ENCODE data around the gene PRPF39.

Gene PRPF39, protein sequence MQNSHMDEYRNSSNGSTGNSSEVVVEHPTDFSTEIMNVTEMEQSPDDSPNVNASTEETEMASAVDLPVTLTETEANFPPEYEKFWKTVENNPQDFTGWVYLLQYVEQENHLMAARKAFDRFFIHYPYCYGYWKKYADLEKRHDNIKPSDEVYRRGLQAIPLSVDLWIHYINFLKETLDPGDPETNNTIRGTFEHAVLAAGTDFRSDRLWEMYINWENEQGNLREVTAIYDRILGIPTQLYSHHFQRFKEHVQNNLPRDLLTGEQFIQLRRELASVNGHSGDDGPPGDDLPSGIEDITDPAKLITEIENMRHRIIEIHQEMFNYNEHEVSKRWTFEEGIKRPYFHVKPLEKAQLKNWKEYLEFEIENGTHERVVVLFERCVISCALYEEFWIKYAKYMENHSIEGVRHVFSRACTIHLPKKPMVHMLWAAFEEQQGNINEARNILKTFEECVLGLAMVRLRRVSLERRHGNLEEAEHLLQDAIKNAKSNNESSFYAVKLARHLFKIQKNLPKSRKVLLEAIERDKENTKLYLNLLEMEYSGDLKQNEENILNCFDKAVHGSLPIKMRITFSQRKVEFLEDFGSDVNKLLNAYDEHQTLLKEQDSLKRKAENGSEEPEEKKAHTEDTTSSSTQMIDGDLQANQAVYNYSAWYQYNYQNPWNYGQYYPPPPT

GRCh38 chr14:45083976-45084722, at the start of gene PRPF39:
Gene PRPF39 (plus strand): TSS chr14:45084116. CDS start chr14:45095240, 11,124 bp downstream.
- H3K9me3 ChIP-seq (ENCODE audit: control insufficient read depth, low read length), result no peaks in the 10 kb centered on the region
- peak within 1 kb of the TSS; percentile 48 for H3K9ac ChIP-seq
- TF ChIP-seq CTCF (IDR thresholded peaks at IDR 0.05), result no peak
- peaks cover 3% of the 10 kb centered on the region for H3K4me1 ChIP-seq
- peak within 1 kb of the TSS; percentile 93 for H3K4me2 ChIP-seq (ENCODE audit: low read length)
- H2AFZ ChIP-seq, result peak within 1 kb of the TSS; percentile 94
- no peaks in the 10 kb centered on the region for H3K36me3 ChIP-seq (ENCODE audit: control insufficient read depth, insufficient read depth, low read length)
- no peaks in the 10 kb centered on the region for H3K27me3 ChIP-seq (ENCODE audit: control insufficient read depth, insufficient read depth, low read length)
- H3K4me3 ChIP-seq (ENCODE audit: low read depth, low read length), result peak within 1 kb of the TSS; percentile 93
- H3K27ac ChIP-seq, result peak within 1 kb of the TSS; percentile 70
- peaks cover 28% of the 10 kb centered on the region for H3K79me2 ChIP-seq

DNA sequence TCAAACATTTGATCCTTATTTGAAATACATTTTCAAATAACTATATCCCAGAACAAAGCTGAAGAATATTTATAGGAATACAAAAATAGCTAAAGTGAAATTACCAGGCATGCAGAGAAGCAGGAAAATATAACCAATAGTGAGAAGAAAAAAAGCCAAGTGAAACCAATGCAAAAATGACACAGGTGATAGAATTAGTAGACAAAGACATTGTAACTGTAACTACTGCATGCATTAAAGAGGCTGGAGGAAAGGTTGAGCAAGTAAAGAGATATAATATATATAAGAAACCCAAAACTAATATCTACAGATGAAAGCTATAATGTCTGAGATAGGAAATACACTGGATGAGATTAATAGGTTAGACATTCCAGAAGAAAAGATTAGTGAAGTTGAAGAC, 49.2 kb upstream of the PRPF39 start:
- Histone ChIP-seq H2AFZ (no peak overlapping the region), H3K9ac (no peak overlapping the region), H3K27me3 (ENCODE audit: control insufficient read depth, insufficient read depth, low read length) (no peaks in the 10 kb centered on the region), H3K4me2 (ENCODE audit: low read length) (no peak overlapping the region), H3K9me3 (ENCODE audit: control insufficient read depth, low read length) (no peaks in the 10 kb centered on the region), H3K4me1 (no peaks in the 10 kb centered on the region), H3K27ac (no peak overlapping the region), H3K4me3 (ENCODE audit: low read depth, low read length) (no peak overlapping the region), H3K36me3 (ENCODE audit: control insufficient read depth, insufficient read depth, low read length) (no peaks in the 10 kb centered on the region), H3K79me2 (no peaks in the 10 kb centered on the region)
- TF ChIP-seq CTCF (IDR thresholded peaks at IDR 0.05), result no peak

- Histone ChIP-seq H2AFZ (no peak overlapping the region), H3K4me1 (no peaks in the 10 kb centered on the region), H3K27me3 (ENCODE audit: control insufficient read depth, insufficient read depth, low read length) (no peaks in the 10 kb centered on the region), H3K27ac (no peak overlapping the region), H3K9me3 (ENCODE audit: control insufficient read depth, low read length) (no peaks in the 10 kb centered on the region), H3K36me3 (ENCODE audit: control insufficient read depth, insufficient read depth, low read length) (no peaks in the 10 kb centered on the region), H3K79me2 (no peaks in the 10 kb centered on the region), H3K4me2 (ENCODE audit: low read length) (no peak overlapping the region), H3K9ac (no peak overlapping the region), H3K4me3 (ENCODE audit: low read depth, low read length) (no peak overlapping the region)
- no peak for TF ChIP-seq CTCF (IDR thresholded peaks at IDR 0.05)
Observed at GRCh38 chr14:45038256-45038655, 45.7 kb upstream of the PRPF39 start.

DNA sequence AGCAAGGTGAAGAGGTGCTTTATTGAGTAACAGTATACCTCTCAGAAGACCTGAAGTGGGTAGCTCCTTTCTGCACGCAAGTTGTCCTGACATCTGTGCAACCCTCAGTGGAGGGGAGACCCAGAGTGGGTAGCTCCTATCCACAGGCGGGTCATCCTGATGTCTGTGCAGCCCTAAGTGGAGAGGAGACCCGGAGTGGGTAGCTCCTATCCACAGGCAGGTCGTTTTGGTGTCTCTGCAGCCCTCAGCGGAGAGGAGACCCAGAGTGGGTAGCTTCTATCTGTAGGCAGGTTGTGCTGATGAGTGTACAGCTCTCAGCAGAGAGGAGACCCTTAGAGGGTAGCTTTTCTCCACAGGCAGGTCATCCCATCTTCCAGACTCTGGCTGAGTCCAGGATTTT, 45.1 kb upstream of the PRPF39 start:
- Histone ChIP-seq H3K27me3 (ENCODE audit: control insufficient read depth, insufficient read depth, low read length) (no peaks in the 10 kb centered on the region), H3K79me2 (no peaks in the 10 kb centered on the region), H3K9me3 (ENCODE audit: control insufficient read depth, low read length) (no peaks in the 10 kb centered on the region), H3K4me3 (ENCODE audit: low read depth, low read length) (no peak overlapping the region), H3K9ac (no peak overlapping the region), H3K4me2 (ENCODE audit: low read length) (no peak overlapping the region), H3K36me3 (ENCODE audit: control insufficient read depth, insufficient read depth, low read length) (no peaks in the 10 kb centered on the region), H3K27ac (no peak overlapping the region), H2AFZ (no peak overlapping the region), H3K4me1 (no peaks in the 10 kb centered on the region)
- TF ChIP-seq CTCF (IDR thresholded peaks at IDR 0.05), result no peak

All from parathyroid adenoma (tissue), 2 donors.